Astrocyte (in vitro differentiated cells and primary cell): Measurements from ENCODE around the gene GALNT18. TPM values are rescaled to one million over a fixed set of nuclear protein-coding genes. Genes with fewer than 3 reads are reported as not detected.
A peak's percentile ranks its signal among the peaks of the same experiment; 100 is the strongest.

Source experiments
- DNase-seq: peaks from one replicate; pipeline ENCODE4 v3.0.0-alpha.2; 2010; ENCODE audit warnings: low read depth
- FAIRE-seq: peaks from 2 replicates; lab custom pipeline; 2011; peaks lifted over from hg19 to GRCh38; lab: Jason Lieb, UNC
- H2AFZ ChIP-seq: 2 replicates; pipeline ENCODE4 v1.6.0; 2012; ENCODE audit warnings: low read depth, low read length, inconsistent platforms
- H3K27ac ChIP-seq: 2 replicates; pipeline ENCODE4 v1.5.1; 2011; ENCODE audit warnings: low read depth, low read length, inconsistent platforms
- H3K27me3 ChIP-seq: 2 replicates; pipeline ENCODE4 v1.6.0; 2011; ENCODE audit warnings: low read length, inconsistent platforms; ENCODE audit not compliant: insufficient read depth
- H3K36me3 ChIP-seq: 2 replicates; pipeline ENCODE4 v1.5.1; 2011; ENCODE audit warnings: low read length, inconsistent platforms; ENCODE audit not compliant: insufficient read depth
- H3K4me1 ChIP-seq: 2 replicates; pipeline ENCODE4 v1.5.1; 2011; ENCODE audit warnings: low read length, inconsistent platforms; ENCODE audit not compliant: insufficient read depth
- H3K4me2 ChIP-seq: 2 replicates; pipeline ENCODE4 v1.6.0; 2012; ENCODE audit warnings: low read length, inconsistent platforms
- H3K4me3 ChIP-seq: 2 replicates; pipeline ENCODE4 v1.5.1; 2011; ENCODE audit warnings: low read depth, mild to moderate bottlenecking, low read length, inconsistent platforms; ENCODE audit not compliant: insufficient read depth
- H3K79me2 ChIP-seq: 2 replicates; pipeline ENCODE4 v1.6.0; 2012; ENCODE audit warnings: mild to moderate bottlenecking, low read length, inconsistent platforms; ENCODE audit not compliant: insufficient read depth
- H3K9ac ChIP-seq: 2 replicates; pipeline ENCODE4 v1.6.0; 2012; ENCODE audit warnings: mild to moderate bottlenecking, low read length, inconsistent platforms
- H3K9me3 ChIP-seq: 2 replicates; pipeline ENCODE4 v1.5.1; 2012; ENCODE audit warnings: low read depth, mild to moderate bottlenecking, low read length, inconsistent platforms; ENCODE audit not compliant: insufficient read depth
- H4K20me1 ChIP-seq: 2 replicates; pipeline ENCODE4 v1.6.0; 2012; ENCODE audit warnings: low read length, inconsistent platforms; ENCODE audit not compliant: insufficient read depth
- H3K27ac Mint-ChIP-seq: one replicate; pipeline ENCODE4 v1.8.0; 2021; ENCODE audit warnings: mild to moderate bottlenecking, mixed read lengths; ENCODE audit not compliant: unreplicated experiment
- H3K27me3 Mint-ChIP-seq: one replicate; pipeline ENCODE4 v1.8.0; 2021; ENCODE audit warnings: low read depth, mixed read lengths; ENCODE audit not compliant: unreplicated experiment
- H3K36me3 Mint-ChIP-seq: one replicate; pipeline ENCODE4 v1.8.0; 2021; ENCODE audit warnings: low read depth, mixed read lengths; ENCODE audit not compliant: unreplicated experiment
- H3K4me1 Mint-ChIP-seq: one replicate; pipeline ENCODE4 v1.8.0; 2021; ENCODE audit warnings: low read depth, mixed read lengths; ENCODE audit not compliant: unreplicated experiment
- H3K4me3 Mint-ChIP-seq: one replicate; pipeline ENCODE4 v1.8.0; 2021; ENCODE audit warnings: mild to moderate bottlenecking, moderate library complexity, mixed read lengths; ENCODE audit not compliant: unreplicated experiment
- H3K9me3 Mint-ChIP-seq: one replicate; pipeline ENCODE4 v1.8.0; 2021; ENCODE audit warnings: mild to moderate bottlenecking, mixed read lengths; ENCODE audit not compliant: unreplicated experiment
- EZH2 ChIP-seq: IDR thresholded peaks from 2 replicates; pipeline ENCODE4 v1.6.1; 2012; ENCODE audit warnings: mild to moderate bottlenecking, low read length, inconsistent platforms; ENCODE audit not compliant: insufficient read depth
- total RNA-seq: library from RNA; stranded (reverse); gene quantifications from 2 replicates; pipeline ENCODE4 v1.2.1, GENCODE V29; 2021
- TF ChIP-seq, protein P1 (sequence below): IDR thresholded peaks from 2 replicates; pipeline ENCODE4 v1.5.1; 2011; ENCODE audit warnings: low read depth, mild to moderate bottlenecking, inconsistent platforms, low read length, moderate library complexity; ENCODE audit not compliant: insufficient read depth

GALNT18 gene
- total RNA-seq, 1 donor from 2014 or later, result 6.5 TPM

DNA sequence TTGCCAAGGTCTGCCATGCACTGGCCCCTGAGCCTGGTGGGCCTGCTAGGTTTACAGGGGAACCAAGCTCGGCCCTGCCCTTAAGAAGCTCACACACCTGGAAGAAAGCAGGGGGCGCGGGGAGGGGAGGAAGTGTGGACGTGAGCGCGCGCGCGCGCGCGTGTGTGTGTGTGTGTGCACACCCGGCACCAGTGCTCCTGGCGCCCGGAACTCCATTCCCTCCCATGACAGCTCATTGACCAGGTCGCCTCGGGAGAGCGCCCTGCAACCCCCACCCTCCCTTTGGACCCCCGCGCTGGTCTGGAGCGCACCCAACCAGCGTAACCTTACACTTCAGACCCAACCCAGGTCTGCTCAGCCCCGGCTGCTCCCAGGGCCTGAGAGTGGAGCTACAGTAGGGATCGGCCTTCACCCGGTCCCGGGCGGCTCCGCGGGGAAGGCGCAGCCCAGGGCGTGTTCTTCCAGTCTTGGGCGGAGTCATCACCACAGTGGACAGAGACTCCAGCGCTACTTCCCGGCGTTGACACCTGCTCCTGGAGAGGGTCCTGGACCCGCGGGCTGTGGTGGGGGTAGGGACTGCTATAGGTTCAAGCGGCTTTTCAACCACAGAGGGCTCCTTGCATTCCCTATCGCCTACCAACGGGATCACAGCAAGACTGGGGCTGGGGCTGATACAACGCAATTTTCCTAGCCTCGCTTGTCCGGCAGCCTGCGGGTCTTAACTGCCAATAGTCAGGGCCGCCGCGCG, 1.5 kb downstream of the GALNT18 start:
- Histone ChIP-seq H2AFZ (peak overlapping the region; percentile 88), H3K4me3 (peak overlapping the region; percentile 64), H3K27me3 (peaks cover 44% of the 10 kb centered on the region), H3K36me3 (no peaks in the 10 kb centered on the region), H3K9me3 (no peaks in the 10 kb centered on the region), H3K27ac (no peak overlapping the region), H3K9ac (peak overlapping the region; percentile 58), H3K4me1 (peaks cover 15% of the 10 kb centered on the region), H3K4me2 (peak overlapping the region; percentile 96), H4K20me1 (no peaks in the 10 kb centered on the region), H3K79me2 (no peaks in the 10 kb centered on the region)
- Mint-ChIP-seq H3K4me1 (peaks cover 5% of the 10 kb centered on the region), H3K27me3 (peaks cover 11% of the 10 kb centered on the region), H3K36me3 (no peaks in the 10 kb centered on the region), H3K4me3 (peak overlapping the region; percentile 92), H3K9me3 (peaks cover 3% of the 10 kb centered on the region), H3K27ac (no peak overlapping the region)
- TF ChIP-seq EZH2, result peak; percentile 78
- TF ChIP-seq, protein P1, sequence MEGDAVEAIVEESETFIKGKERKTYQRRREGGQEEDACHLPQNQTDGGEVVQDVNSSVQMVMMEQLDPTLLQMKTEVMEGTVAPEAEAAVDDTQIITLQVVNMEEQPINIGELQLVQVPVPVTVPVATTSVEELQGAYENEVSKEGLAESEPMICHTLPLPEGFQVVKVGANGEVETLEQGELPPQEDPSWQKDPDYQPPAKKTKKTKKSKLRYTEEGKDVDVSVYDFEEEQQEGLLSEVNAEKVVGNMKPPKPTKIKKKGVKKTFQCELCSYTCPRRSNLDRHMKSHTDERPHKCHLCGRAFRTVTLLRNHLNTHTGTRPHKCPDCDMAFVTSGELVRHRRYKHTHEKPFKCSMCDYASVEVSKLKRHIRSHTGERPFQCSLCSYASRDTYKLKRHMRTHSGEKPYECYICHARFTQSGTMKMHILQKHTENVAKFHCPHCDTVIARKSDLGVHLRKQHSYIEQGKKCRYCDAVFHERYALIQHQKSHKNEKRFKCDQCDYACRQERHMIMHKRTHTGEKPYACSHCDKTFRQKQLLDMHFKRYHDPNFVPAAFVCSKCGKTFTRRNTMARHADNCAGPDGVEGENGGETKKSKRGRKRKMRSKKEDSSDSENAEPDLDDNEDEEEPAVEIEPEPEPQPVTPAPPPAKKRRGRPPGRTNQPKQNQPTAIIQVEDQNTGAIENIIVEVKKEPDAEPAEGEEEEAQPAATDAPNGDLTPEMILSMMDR, result no peak
- FAIRE-seq, result no peak
- DNase-seq, result no peak

DNA sequence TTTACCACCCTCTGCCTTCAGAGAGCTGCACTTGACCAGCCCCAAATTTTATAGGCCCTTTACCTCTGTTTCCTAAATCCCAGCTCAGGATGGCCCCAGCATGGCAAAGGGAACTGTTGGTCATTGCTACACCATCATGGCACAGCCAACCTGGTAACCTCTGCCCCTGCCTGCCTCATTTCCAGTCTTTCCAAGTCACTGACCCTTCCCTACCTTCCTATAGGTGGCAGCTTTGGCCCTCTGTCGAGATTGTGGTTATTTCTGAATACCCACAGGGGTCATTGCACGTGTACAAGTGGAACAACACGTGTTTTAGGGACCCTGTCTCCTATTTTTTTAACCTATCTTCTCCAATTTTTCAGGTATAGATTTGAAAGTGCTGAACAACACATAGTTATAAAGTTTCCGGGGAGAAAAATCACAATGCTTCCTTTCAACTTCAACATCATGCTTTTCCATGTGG, 2.8 kb downstream of the GALNT18 start:
- Histone ChIP-seq H3K9ac (no peak overlapping the region), H3K9me3 (no peaks in the 10 kb centered on the region), H3K79me2 (no peaks in the 10 kb centered on the region), H3K4me3 (no peak overlapping the region), H3K36me3 (no peaks in the 10 kb centered on the region), H3K27me3 (peaks cover 40% of the 10 kb centered on the region), H3K4me2 (no peak overlapping the region), H4K20me1 (no peaks in the 10 kb centered on the region), H3K4me1 (peaks cover 15% of the 10 kb centered on the region), H2AFZ (no peak overlapping the region), H3K27ac (no peak overlapping the region)
- Mint-ChIP-seq H3K4me3 (no peak overlapping the region), H3K36me3 (no peaks in the 10 kb centered on the region), H3K9me3 (no peaks in the 10 kb centered on the region), H3K27me3 (peaks cover 8% of the 10 kb centered on the region), H3K4me1 (peaks cover 5% of the 10 kb centered on the region), H3K27ac (no peak overlapping the region)
- FAIRE-seq, result no peak
- TF ChIP-seq, protein P1, result no peak
- DNase-seq, result no peak

DNA sequence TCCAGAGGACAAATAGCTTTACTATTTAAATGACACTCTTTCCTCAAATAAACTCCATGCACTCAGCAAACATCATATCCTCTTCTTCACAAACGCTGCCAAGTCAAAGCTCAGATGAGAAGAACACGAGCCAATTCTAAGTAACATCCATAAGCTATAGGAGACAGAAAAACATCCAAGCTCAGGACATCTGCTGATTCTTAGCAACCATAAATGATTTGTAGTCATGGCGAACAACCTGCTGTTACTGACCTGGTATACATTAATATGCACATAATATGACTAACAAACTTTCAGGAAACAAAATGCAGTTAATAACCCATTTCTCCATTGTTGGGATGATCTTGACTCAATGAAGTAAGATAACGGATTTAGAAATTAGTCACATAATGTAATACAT, 6.7 kb downstream of the GALNT18 start:
- no peak for FAIRE-seq

More for the DNA sequence above, 6.7 kb downstream of the GALNT18 start:
- Mint-ChIP-seq H3K27ac (no peak overlapping the region), H3K36me3 (no peaks in the 10 kb centered on the region), H3K4me1 (peaks cover 4% of the 10 kb centered on the region), H3K9me3 (no peaks in the 10 kb centered on the region), H3K4me3 (no peak overlapping the region), H3K27me3 (peaks cover 14% of the 10 kb centered on the region)
- no peak overlapping the region for H3K27ac ChIP-seq
- no peak for TF ChIP-seq EZH2
- TF ChIP-seq, protein P1, result no peak
- peaks cover 22% of the 10 kb centered on the region for H3K27me3 ChIP-seq
- no peaks in the 10 kb centered on the region for H4K20me1 ChIP-seq
- no peaks in the 10 kb centered on the region for H3K36me3 ChIP-seq
- H3K4me2 ChIP-seq, result no peak overlapping the region
- no peak overlapping the region for H3K4me3 ChIP-seq
- no peaks in the 10 kb centered on the region for H3K9me3 ChIP-seq
- no peaks in the 10 kb centered on the region for H3K79me2 ChIP-seq
- DNase-seq, result no peak
- H2AFZ ChIP-seq, result no peak overlapping the region
- H3K4me1 ChIP-seq, result no peaks in the 10 kb centered on the region
- H3K9ac ChIP-seq, result no peak overlapping the region
